ENCODE results near the gene RFNG.

RFNG gene

DNA sequence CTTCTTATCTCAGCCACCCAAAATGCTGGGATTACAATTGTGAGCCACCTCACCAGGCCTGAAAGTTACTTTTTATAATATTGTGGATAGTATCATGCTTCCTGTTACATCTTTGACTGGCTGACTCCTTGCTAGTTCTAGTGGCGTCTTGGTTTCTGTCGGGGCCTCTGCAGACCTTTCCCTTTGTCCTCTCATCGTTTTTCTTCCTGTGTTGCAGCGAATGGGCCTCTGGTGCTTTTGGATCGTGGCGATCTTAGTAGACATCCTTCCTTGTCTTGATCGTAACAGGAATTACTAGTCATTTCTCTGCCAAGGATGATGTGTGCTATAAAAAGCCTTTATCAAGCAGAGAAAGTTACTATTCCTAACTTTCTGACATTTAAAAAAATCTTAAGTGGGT lies 53.4 kb downstream of the RFNG start:
- no peak overlapping the region for H3K9ac ChIP-seq (ENCODE audit: low read length)
- no peak overlapping the region for H3K4me2 ChIP-seq (ENCODE audit: low read depth, low read length, poor library complexity, severe bottlenecking)
- H3K9me2 ChIP-seq (replicated peaks; ENCODE audit: insufficient read depth, low read length): no peaks in the 10 kb centered on the region
- H3F3A ChIP-seq (ENCODE audit: insufficient read depth): no peaks in the 10 kb centered on the region
- H3K27me3 ChIP-seq (ENCODE audit: low read length): no peaks in the 10 kb centered on the region
- no peaks in the 10 kb centered on the region for H3K36me3 ChIP-seq (ENCODE audit: low read length)
- no peaks in the 10 kb centered on the region for H3K79me2 ChIP-seq (ENCODE audit: insufficient read depth, low read length)
- no peak overlapping the region for H3K27ac ChIP-seq (ENCODE audit: low read depth, low read length)
- no peak overlapping the region for H2AFZ ChIP-seq (ENCODE audit: low read depth, low read length, severe bottlenecking)
- TF ChIP-seq, protein P1, sequence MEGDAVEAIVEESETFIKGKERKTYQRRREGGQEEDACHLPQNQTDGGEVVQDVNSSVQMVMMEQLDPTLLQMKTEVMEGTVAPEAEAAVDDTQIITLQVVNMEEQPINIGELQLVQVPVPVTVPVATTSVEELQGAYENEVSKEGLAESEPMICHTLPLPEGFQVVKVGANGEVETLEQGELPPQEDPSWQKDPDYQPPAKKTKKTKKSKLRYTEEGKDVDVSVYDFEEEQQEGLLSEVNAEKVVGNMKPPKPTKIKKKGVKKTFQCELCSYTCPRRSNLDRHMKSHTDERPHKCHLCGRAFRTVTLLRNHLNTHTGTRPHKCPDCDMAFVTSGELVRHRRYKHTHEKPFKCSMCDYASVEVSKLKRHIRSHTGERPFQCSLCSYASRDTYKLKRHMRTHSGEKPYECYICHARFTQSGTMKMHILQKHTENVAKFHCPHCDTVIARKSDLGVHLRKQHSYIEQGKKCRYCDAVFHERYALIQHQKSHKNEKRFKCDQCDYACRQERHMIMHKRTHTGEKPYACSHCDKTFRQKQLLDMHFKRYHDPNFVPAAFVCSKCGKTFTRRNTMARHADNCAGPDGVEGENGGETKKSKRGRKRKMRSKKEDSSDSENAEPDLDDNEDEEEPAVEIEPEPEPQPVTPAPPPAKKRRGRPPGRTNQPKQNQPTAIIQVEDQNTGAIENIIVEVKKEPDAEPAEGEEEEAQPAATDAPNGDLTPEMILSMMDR (IDR thresholded peaks at IDR 0.05; ENCODE audit: insufficient read depth, low read length, poor library complexity, severe bottlenecking): no peak
- TF ChIP-seq EZH2phosphoT487 (conservative IDR thresholded peaks at IDR 0.05; ENCODE audit: low read length): no peak
- no peaks in the 10 kb centered on the region for H3K9me3 ChIP-seq (ENCODE audit: insufficient read depth, low read length)
- no peaks in the 10 kb centered on the region for H4K20me1 ChIP-seq (ENCODE audit: low read depth, low read length)
- H3K4me3 ChIP-seq (ENCODE audit: insufficient read depth, low read length, poor library complexity, severe bottlenecking): no peak overlapping the region

Measured in SU-DHL-6 (cell line).